ENCODE measurements around the gene PKN1. TPM values are rescaled to one million over a fixed set of nuclear protein-coding genes. Genes with fewer than 3 reads are reported as not detected.
A peak's percentile ranks its signal among the peaks of the same experiment; 100 is the strongest.

The PKN1 gene
- total and polyA plus RNA-seq, 2 of the 13 experiments (the other 11 are each of a cell fraction or from before 2014, with no cell fraction given): 45.7 to 54.5 TPM

DNA sequence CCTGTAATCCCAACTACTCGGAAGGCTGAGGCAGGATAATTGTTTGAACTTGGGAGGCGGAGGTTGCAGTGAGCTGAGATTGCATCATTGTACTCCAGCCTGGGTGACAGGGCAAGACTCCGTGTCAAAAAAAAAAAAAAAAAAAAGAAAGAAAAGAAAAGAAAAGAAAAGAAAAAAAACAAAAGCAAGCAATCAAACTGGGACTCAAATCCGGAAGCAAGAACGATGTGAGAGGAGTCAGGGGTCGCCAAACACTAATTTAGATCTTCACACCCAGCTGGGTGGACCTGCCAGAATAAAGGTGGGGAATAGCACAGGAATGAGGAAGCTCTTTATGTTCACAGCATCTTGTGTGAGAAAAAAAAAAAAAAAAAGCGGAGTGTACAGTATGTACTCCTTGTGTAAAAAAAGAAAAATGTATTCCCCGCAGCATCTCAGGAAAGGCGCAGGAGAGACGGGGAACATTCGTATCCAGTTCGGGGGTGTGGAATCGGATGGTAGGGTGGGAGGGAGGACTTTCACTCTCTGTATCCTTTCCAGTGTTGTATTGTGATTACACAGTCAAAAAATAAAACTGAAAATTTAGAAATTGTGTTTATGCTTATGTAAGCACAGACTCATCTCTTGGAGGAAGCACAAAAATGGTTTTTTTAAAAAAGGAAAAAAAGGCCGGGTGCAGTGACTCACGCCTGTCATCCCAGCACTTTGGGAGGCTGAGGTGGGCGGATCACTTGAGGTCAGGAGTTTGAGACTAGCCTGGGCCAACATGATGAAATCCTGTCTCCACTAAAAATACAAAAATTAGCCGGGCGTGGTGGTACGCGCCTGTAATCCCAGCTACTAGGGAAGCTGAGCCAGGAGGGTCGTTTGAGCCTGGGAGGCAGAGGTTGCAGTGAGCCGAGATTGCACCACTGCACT is 77.5 kb downstream of the PKN1 start (continued):
- TF ChIP-seq, protein P1, sequence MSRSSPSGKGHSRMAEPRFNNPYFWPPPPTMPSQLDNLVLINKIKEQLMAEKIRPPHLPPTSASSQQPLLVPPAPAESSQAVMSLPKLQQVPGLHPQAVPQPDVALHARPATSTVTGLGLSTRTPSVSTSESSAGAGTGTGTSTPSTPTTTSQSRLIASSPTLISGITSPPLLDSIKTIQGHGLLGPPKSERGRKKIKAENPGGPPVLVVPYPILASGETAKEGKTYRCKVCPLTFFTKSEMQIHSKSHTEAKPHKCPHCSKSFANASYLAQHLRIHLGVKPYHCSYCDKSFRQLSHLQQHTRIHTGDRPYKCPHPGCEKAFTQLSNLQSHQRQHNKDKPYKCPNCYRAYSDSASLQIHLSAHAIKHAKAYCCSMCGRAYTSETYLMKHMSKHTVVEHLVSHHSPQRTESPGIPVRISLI (CRISPR knock-in tag; IDR thresholded peaks at IDR 0.05; ENCODE audit: borderline replicate concordance): peak; percentile 37; the same call in 1 of the 2 replicates
- TF ChIP-seq FLYWCH1 (CRISPR knock-in tag; IDR thresholded peaks at IDR 0.05) (no peak), SAP130 (CRISPR knock-in tag; IDR thresholded peaks at IDR 0.05; ENCODE audit: low read depth) (peak; percentile 34; the same call in 1 of the 2 replicates), ZBTB8A (CRISPR knock-in tag; IDR thresholded peaks at IDR 0.05; ENCODE audit: borderline replicate concordance, low read depth) (no peak), ZNF543 (CRISPR knock-in tag; IDR thresholded peaks at IDR 0.05) (no peak), ZNF775 (CRISPR knock-in tag; IDR thresholded peaks at IDR 0.05; ENCODE audit: borderline replicate concordance) (no peak), CEBPG (CRISPR knock-in tag; IDR thresholded peaks at IDR 0.05) (peak; percentile 70), ZNF432 (CRISPR knock-in tag; IDR thresholded peaks at IDR 0.05; ENCODE audit: borderline replicate concordance) (no peak), FOXC1 (CRISPR knock-in tag; IDR thresholded peaks at IDR 0.05; ENCODE audit: borderline replicate concordance) (no peak), ZNF274 (CRISPR knock-in tag; IDR thresholded peaks at IDR 0.05) (no peak), ZSCAN9 (CRISPR knock-in tag; IDR thresholded peaks at IDR 0.05; ENCODE audit: borderline replicate concordance) (no peak), POLR2A (IDR thresholded peaks at IDR 0.05; ENCODE audit: insufficient read depth in 1 of 2, low read depth in 2 of 2, low read length in 2 of 2) (no peak), NFYC (CRISPR knock-in tag; IDR thresholded peaks at IDR 0.05) (no peak), ZNF350 (CRISPR knock-in tag; IDR thresholded peaks at IDR 0.05; ENCODE audit: borderline replicate concordance, low read depth) (no peak), SP4 (CRISPR knock-in tag; IDR thresholded peaks at IDR 0.05) (no peak), NCOA1 (CRISPR knock-in tag; IDR thresholded peaks at IDR 0.05) (no peak), KLF12 (CRISPR knock-in tag; IDR thresholded peaks at IDR 0.05; ENCODE audit: borderline replicate concordance) (no peak)
- TF ChIP-seq, protein P2, sequence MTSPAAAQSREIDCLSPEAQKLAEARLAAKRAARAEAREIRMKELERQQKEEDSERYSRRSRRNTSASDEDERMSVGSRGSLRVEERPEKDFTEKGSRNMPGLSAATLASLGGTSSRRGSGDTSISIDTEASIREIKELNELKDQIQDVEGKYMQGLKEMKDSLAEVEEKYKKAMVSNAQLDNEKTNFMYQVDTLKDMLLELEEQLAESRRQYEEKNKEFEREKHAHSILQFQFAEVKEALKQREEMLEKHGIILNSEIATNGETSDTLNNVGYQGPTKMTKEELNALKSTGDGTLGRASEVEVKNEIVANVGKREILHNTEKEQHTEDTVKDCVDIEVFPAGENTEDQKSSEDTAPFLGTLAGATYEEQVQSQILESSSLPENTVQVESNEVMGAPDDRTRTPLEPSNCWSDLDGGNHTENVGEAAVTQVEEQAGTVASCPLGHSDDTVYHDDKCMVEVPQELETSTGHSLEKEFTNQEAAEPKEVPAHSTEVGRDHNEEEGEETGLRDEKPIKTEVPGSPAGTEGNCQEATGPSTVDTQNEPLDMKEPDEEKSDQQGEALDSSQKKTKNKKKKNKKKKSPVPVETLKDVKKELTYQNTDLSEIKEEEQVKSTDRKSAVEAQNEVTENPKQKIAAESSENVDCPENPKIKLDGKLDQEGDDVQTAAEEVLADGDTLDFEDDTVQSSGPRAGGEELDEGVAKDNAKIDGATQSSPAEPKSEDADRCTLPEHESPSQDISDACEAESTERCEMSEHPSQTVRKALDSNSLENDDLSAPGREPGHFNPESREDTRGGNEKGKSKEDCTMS (CRISPR knock-in tag; conservative IDR thresholded peaks at IDR 0.05): no peak
- TF ChIP-seq, protein P3, sequence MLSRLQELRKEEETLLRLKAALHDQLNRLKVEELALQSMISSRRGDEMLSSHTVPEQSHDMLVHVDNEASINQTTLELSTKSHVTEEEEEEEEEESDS (CRISPR knock-in tag; IDR thresholded peaks at IDR 0.05; ENCODE audit: borderline replicate concordance): no peak
- TF ChIP-seq, protein P4, sequence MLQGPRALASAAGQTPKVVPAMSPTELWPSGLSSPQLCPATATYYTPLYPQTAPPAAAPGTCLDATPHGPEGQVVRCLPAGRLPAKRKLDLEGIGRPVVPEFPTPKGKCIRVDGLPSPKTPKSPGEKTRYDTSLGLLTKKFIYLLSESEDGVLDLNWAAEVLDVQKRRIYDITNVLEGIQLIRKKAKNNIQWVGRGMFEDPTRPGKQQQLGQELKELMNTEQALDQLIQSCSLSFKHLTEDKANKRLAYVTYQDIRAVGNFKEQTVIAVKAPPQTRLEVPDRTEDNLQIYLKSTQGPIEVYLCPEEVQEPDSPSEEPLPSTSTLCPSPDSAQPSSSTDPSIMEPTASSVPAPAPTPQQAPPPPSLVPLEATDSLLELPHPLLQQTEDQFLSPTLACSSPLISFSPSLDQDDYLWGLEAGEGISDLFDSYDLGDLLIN (CRISPR knock-in tag; IDR thresholded peaks at IDR 0.05; ENCODE audit: borderline replicate concordance): no peak
- TF ChIP-seq, protein P5, sequence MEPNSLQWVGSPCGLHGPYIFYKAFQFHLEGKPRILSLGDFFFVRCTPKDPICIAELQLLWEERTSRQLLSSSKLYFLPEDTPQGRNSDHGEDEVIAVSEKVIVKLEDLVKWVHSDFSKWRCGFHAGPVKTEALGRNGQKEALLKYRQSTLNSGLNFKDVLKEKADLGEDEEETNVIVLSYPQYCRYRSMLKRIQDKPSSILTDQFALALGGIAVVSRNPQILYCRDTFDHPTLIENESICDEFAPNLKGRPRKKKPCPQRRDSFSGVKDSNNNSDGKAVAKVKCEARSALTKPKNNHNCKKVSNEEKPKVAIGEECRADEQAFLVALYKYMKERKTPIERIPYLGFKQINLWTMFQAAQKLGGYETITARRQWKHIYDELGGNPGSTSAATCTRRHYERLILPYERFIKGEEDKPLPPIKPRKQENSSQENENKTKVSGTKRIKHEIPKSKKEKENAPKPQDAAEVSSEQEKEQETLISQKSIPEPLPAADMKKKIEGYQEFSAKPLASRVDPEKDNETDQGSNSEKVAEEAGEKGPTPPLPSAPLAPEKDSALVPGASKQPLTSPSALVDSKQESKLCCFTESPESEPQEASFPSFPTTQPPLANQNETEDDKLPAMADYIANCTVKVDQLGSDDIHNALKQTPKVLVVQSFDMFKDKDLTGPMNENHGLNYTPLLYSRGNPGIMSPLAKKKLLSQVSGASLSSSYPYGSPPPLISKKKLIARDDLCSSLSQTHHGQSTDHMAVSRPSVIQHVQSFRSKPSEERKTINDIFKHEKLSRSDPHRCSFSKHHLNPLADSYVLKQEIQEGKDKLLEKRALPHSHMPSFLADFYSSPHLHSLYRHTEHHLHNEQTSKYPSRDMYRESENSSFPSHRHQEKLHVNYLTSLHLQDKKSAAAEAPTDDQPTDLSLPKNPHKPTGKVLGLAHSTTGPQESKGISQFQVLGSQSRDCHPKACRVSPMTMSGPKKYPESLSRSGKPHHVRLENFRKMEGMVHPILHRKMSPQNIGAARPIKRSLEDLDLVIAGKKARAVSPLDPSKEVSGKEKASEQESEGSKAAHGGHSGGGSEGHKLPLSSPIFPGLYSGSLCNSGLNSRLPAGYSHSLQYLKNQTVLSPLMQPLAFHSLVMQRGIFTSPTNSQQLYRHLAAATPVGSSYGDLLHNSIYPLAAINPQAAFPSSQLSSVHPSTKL (CRISPR knock-in tag; IDR thresholded peaks at IDR 0.05): peak; percentile 23; the same call in 1 of the 2 replicates

All from HepG2 (cell line).